ENCODE data around the gene FLT3. TPM values are rescaled to one million over a fixed set of nuclear protein-coding genes. Genes with fewer than 3 reads are reported as not detected.

FLT3 gene
- total and polyA plus RNA-seq, 9 of the 15 experiments (the other 6 are each of a cell fraction or from before 2014, with no cell fraction given) = not detected

GRCh38 chr13:27966641-27967202 lies 133.7 kb downstream of the FLT3 start (continued):
- TF ChIP-seq NKRF (IDR thresholded peaks at IDR 0.05; ENCODE audit: borderline replicate concordance) = no peak

GRCh38 chr13:27965740-27966640 lies 134.4 kb downstream of the FLT3 start:
- ATAC-seq = no peak
- H3K4me2 ChIP-seq (ENCODE audit: insufficient read depth, low read length) = no peak overlapping the region
- DNase-seq (ENCODE audit: extremely low read depth in 1 of 4, low spot score in 3 of 4) = no peak
- ChIA-PET CTCF (ENCODE audit: low intra/inter-chr PET ratio) (no interaction called here), POLR2A (interaction anchor here (0.6 kb wide), 1 partner anchor 182 kb away, joined by 3 read pairs; no protein-coding TSS in a partner anchor)
- no peaks in the 10 kb centered on the region for H3K79me2 ChIP-seq (ENCODE audit: control insufficient read depth, insufficient read depth, low read length)
- peaks cover 12 to 75% of the 10 kb centered on the region in 2 experiments; a peak in 4 of 5 replicates for H3K27me3 ChIP-seq (ENCODE audit: control insufficient read depth in 2 of 2, insufficient read depth in 2 of 2, low read length in 2 of 2)
- no peak overlapping the region for H2AFZ ChIP-seq (ENCODE audit: low read depth, low read length)
- WGBS (ENCODE audit: insufficient coverage, low coverage, missing lambda C conversion rate) = 4% methylated on average over 36 of the region's 45 CpGs
- no peaks in the 10 kb centered on the region for H3K9me1 ChIP-seq (ENCODE audit: control insufficient read depth, insufficient read depth, low read length)
- TF ChIP-seq ZNF354B (CRISPR knock-in tag; IDR thresholded peaks at IDR 0.05) (no peak), NCOA1 (IDR thresholded peaks at IDR 0.05; ENCODE audit: low read depth) (no peak), NEUROD1 (IDR thresholded peaks at IDR 0.05; ENCODE audit: borderline replicate concordance, low read depth, low read length, partially characterized antibody) (no peak), ZKSCAN3 (CRISPR knock-in tag; IDR thresholded peaks at IDR 0.05) (no peak), BACH1 (tag; IDR thresholded peaks at IDR 0.05) (no peak), TOE1 (IDR thresholded peaks at IDR 0.05; ENCODE audit: borderline replicate concordance) (no peak), TOE1 (CRISPR knock-in tag; IDR thresholded peaks at IDR 0.05; ENCODE audit: borderline replicate concordance, low read depth) (no peak), ZNF133 (CRISPR knock-in tag; IDR thresholded peaks at IDR 0.05) (no peak), POLR2AphosphoS5 (IDR thresholded peaks at IDR 0.05; ENCODE audit: control insufficient read depth, insufficient read depth, low read depth, low read length) (no peak), RBM39 (optimal IDR thresholded peaks at IDR 0.05; ENCODE audit: low read depth, low read length) (no peak), ARID3A (IDR thresholded peaks at IDR 0.05; ENCODE audit: borderline replicate concordance, low read depth, low read length) (no peak), MTA2 (IDR thresholded peaks at IDR 0.05; ENCODE audit: low read depth) (no peak), TAF1 (IDR thresholded peaks at IDR 0.05; ENCODE audit: control insufficient read depth, extremely low read depth, insufficient read depth, low read length, severe bottlenecking) (no peak)
- H3K4me1 ChIP-seq (replicated peaks in 1 of 2; ENCODE audit: control insufficient read depth in 2 of 2, insufficient read depth in 2 of 2, low read length in 2 of 2) = peaks cover 0 to 3% of the 10 kb centered on the region in 2 experiments; a peak in 1 of 5 replicates
- H3K4me3 ChIP-seq = no peak overlapping the region
- H3K9ac ChIP-seq (ENCODE audit: insufficient read depth in 1 of 2, low read depth in 2 of 2, low read length in 2 of 2) = no peak overlapping the region; a peak in 1 of 4 replicates
- no peaks in the 10 kb centered on the region for H3K9me3 ChIP-seq (replicated peaks; ENCODE audit: control insufficient read depth, insufficient read depth, low read depth, low read length)
- H4K20me1 ChIP-seq (replicated peaks; ENCODE audit: control insufficient read depth, insufficient read depth, low read length) = no peaks in the 10 kb centered on the region; the same call in 1 of the 2 replicates
- in situ Hi-C loops (cut with MboI) = loop anchor here (25.0 kb wide), 1 partner anchor 454 kb away; no protein-coding TSS in a partner anchor
- intact Hi-C loops (cut with micrococcal nuclease) = no loop called here
- BruUV-seq (replicated peaks) = no TSS peak
- no peak overlapping the region for H3K27ac ChIP-seq (ENCODE audit: extremely low read depth, low read depth, low read length)
- H3K36me3 ChIP-seq (ENCODE audit: control insufficient read depth, insufficient read depth, low read length) = no peaks in the 10 kb centered on the region
- FAIRE-seq = no peak

All from K562 (cell line).